GM23338 (cell line): Measurements from ENCODE around the gene APP. TPM values are rescaled to one million over a fixed set of nuclear protein-coding genes. Genes with fewer than 3 reads are reported as not detected.
"Not testable (repeated sequence)": the region's sequence is repeated elsewhere in the genome, so short reads cannot be mapped to it uniquely, and the experiment has no call there.

ENCODE experiments used
- ATAC-seq: fragments of 200-7000 bp; cut with Tn5 transposase; 3 replicates; pipeline ENCODE4 v1.9.1; 2020
- DNase-seq: peaks from one replicate; pipeline ENCODE4 v3.0.0-alpha.2; 2015; ENCODE audit warnings: low spot score
- H2AFZ ChIP-seq: fragments of 200-600 bp; sonication (generic); 2 replicates; pipeline ENCODE4 v1.8.0; 2016; ENCODE audit warnings: antibody characterized with exemption, mild to moderate bottlenecking, moderate library complexity
- H3F3A ChIP-seq: fragments of 200-600 bp; sonication (generic); replicated peaks from 2 replicates; pipeline ENCODE4 v1.8.0; 2017; ENCODE audit warnings: antibody characterized with exemption, mixed run types, low read depth
- H3K27ac ChIP-seq: fragments of 200-600 bp; sonication (generic); 2 replicates; pipeline ENCODE4 v1.6.1; 2016; ENCODE audit warnings: low read depth
- H3K27me3 ChIP-seq: fragments of 200-600 bp; sonication (generic); 2 replicates; pipeline ENCODE4 v1.8.0; 2016; ENCODE audit warnings: mild to moderate bottlenecking, mixed run types, moderate library complexity; ENCODE audit not compliant: insufficient read depth
- H3K36me3 ChIP-seq: fragments of 200-600 bp; sonication (generic); 2 replicates; pipeline ENCODE4 v1.8.0; 2016; ENCODE audit warnings: mild to moderate bottlenecking; ENCODE audit not compliant: insufficient read depth
- H3K4me1 ChIP-seq: fragments of 200-600 bp; sonication (generic); 2 replicates; pipeline ENCODE4 v1.8.0; 2016; ENCODE audit warnings: mild to moderate bottlenecking, moderate library complexity; ENCODE audit not compliant: insufficient read depth
- H3K4me2 ChIP-seq: fragments of 200-600 bp; sonication (generic); 2 replicates; pipeline ENCODE4 v1.7.1; 2017; ENCODE audit warnings: mixed run types
- H3K4me3 ChIP-seq: fragments of 200-600 bp; sonication (generic); 2 replicates; pipeline ENCODE4 v1.6.1; 2016; ENCODE audit warnings: mixed run types
- H3K79me2 ChIP-seq: fragments of 200-600 bp; sonication (generic); replicated peaks from 2 replicates; pipeline ENCODE4 v1.8.0; 2017; ENCODE audit warnings: mild to moderate bottlenecking; ENCODE audit not compliant: insufficient read depth
- H3K9me2 ChIP-seq: fragments of 200-600 bp; sonication (generic); 2 replicates; pipeline ENCODE4 v1.8.0; 2017; ENCODE audit not compliant: insufficient read depth
- H4K20me1 ChIP-seq: fragments of 200-600 bp; sonication (generic); replicated peaks from 2 replicates; pipeline ENCODE4 v1.8.0; 2017; ENCODE audit warnings: mild to moderate bottlenecking; ENCODE audit not compliant: insufficient read depth
- H3K27ac Mint-ChIP-seq: 2 replicates; pipeline ENCODE4 v1.8.0; 2020; ENCODE audit warnings: inconsistent platforms, mild to moderate bottlenecking, moderate library complexity, mixed read lengths
- H3K27me3 Mint-ChIP-seq: 3 replicates; pipeline ENCODE4 v1.8.0; 2022; ENCODE audit warnings: low read depth, mild to moderate bottlenecking, moderate library complexity, mixed read lengths, inconsistent platforms; ENCODE audit not compliant: insufficient read depth, poor library complexity
- H3K36me3 Mint-ChIP-seq: 3 replicates; pipeline ENCODE4 v1.8.0; 2021; ENCODE audit warnings: low read depth, mild to moderate bottlenecking, inconsistent platforms, moderate library complexity, mixed read lengths
- H3K4me1 Mint-ChIP-seq: 3 replicates; pipeline ENCODE4 v1.8.0; 2020; ENCODE audit warnings: mild to moderate bottlenecking, inconsistent platforms, mixed read lengths
- H3K4me3 Mint-ChIP-seq: 3 replicates; pipeline ENCODE4 v1.8.0; 2021; ENCODE audit warnings: moderate library complexity, mild to moderate bottlenecking, inconsistent platforms, mixed read lengths
- H3K9me3 Mint-ChIP-seq: 3 replicates; pipeline ENCODE4 v1.8.0; 2020; ENCODE audit warnings: moderate library complexity, mild to moderate bottlenecking, inconsistent platforms, mixed read lengths
- CREB1 ChIP-seq: fragments of 250-450 bp; sonication (Bioruptor Pico); IDR thresholded peaks from 2 replicates; pipeline ENCODE4 v1.5.0; 2020; ENCODE audit warnings: low read depth, mild to moderate bottlenecking, moderate library complexity
- EZH2phosphoT487 ChIP-seq: fragments of 200-600 bp; sonication (generic); IDR thresholded peaks from one replicate; pipeline ENCODE4 v1.8.1; 2018; ENCODE audit warnings: antibody characterized with exemption; ENCODE audit not compliant: unreplicated experiment
- NANOG ChIP-seq: IDR thresholded peaks from 2 replicates; pipeline ENCODE4 v1.6.1; 2016; ENCODE audit warnings: antibody characterized with exemption, borderline replicate concordance
- POLR2AphosphoS5 ChIP-seq: IDR thresholded peaks from 2 replicates; pipeline ENCODE4 v1.6.1; 2016; ENCODE audit warnings: antibody characterized with exemption, low read depth
- STAT1 ChIP-seq: IDR thresholded peaks from one replicate; pipeline ENCODE4 v1.6.1; 2016; ENCODE audit warnings: antibody characterized with exemption; ENCODE audit not compliant: unreplicated experiment
- polyA plus RNA-seq: library from polyadenylated mRNA; unstranded; fragments of >200 nt; fragmentation: Nextera tagmentation; extraction: Ambion mirVana; gene quantifications from 2 replicates; pipeline ENCODE4 v1.2.1, GENCODE V29; 2016
- total RNA-seq: library from RNA; depleted of rRNA; stranded (reverse); fragments of >200 nt; shearing (Covaris generic); gene quantifications from 2 replicates; pipeline ENCODE4 v1.2.3, GENCODE V29; 2014
- TF ChIP-seq, protein P1 (sequence below): IDR thresholded peaks from 2 replicates; pipeline ENCODE4 v1.6.1; 2016; ENCODE audit warnings: antibody characterized with exemption

The APP gene
- total and polyA plus RNA-seq, 2 experiments from 2014 or later, result 69.4 to 444 TPM

GRCh38 chr21:26081175-26081760, 89.3 kb downstream of the APP start:
- H3K79me2 ChIP-seq, result peaks cover 75% of the 10 kb centered on the region

DNA sequence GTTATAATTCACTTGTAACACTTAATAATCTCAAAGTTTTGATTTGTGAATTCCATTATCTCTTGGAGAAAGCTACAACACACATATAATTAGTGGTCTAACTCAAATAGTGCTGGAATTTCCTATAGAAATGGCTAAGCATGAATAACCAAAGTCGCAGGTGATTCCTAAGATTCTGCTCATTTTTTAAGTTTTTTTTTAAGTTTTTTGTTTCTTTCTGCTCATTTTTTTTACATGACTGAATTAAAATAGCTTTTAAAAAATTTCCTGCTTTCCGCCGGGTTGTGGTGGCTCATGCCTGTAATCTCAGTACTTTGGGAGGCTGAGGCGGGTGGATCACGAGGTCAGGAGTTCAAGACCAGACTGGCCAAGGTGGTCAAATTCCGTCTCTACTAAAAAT, 90.4 kb downstream of the APP start:
- Mint-ChIP-seq H3K9me3 (no peaks in the 10 kb centered on the region), H3K27ac (peak overlapping the region; percentile 94; the same call in 1 of the 2 replicates), H3K27me3 (peaks cover 6% of the 10 kb centered on the region), H3K36me3 (peaks cover 32% of the 10 kb centered on the region), H3K4me3 (no peak overlapping the region), H3K4me1 (peaks cover 70% of the 10 kb centered on the region)
- H3F3A ChIP-seq, result peaks cover 5% of the 10 kb centered on the region; the same call in 1 of the 2 replicates
- no peak overlapping the region for H2AFZ ChIP-seq
- peaks cover 75% of the 10 kb centered on the region for H3K79me2 ChIP-seq
- H3K27ac ChIP-seq, result peak overlapping the region; percentile 99
- DNase-seq (no peak), ATAC-seq (no peak)
- no peaks in the 10 kb centered on the region for H4K20me1 ChIP-seq
- H3K27me3 ChIP-seq, result no peaks in the 10 kb centered on the region
- peaks cover 69% of the 10 kb centered on the region for H3K4me1 ChIP-seq
- H3K4me3 ChIP-seq, result no peak overlapping the region
- H3K9me2 ChIP-seq, result 0 out of 2 replicates have a peak, but pooled peaks cover 4% of the 10 kb centered on the region
- TF ChIP-seq POLR2AphosphoS5, result no peak
- TF ChIP-seq EZH2phosphoT487, result no peak
- H3K4me2 ChIP-seq, result peak overlapping the region; percentile 34; the same call in 1 of the 2 replicates
- H3K36me3 ChIP-seq, result no peaks in the 10 kb centered on the region

More at GRCh38 chr21:26081175-26081760, 89.3 kb downstream of the APP start:
- ATAC-seq, result peak; percentile 59
- H3K4me3 ChIP-seq, result peak overlapping the region; percentile 17
- not testable (repeated sequence) for H3K9me2 ChIP-seq, H3K27me3 ChIP-seq, H2AFZ ChIP-seq, H3K36me3 ChIP-seq, H3F3A ChIP-seq, H3K27me3 Mint-ChIP-seq, H4K20me1 ChIP-seq, H3K9me3 Mint-ChIP-seq
- Mint-ChIP-seq H3K27ac (peak overlapping the region; percentile 94), H3K36me3 (peaks cover 40% of the 10 kb centered on the region), H3K4me1 (peaks cover 70% of the 10 kb centered on the region), H3K4me3 (peak overlapping the region; percentile 37; the same call in 2 of the 3 replicates)
- peak overlapping the region; percentile 50 for H3K4me2 ChIP-seq
- TF ChIP-seq NANOG, result peak; percentile 94
- peak; percentile 72 for DNase-seq
- H3K27ac ChIP-seq, result peak overlapping the region; percentile 99
- H3K4me1 ChIP-seq, result peaks cover 63% of the 10 kb centered on the region

GRCh38 chr21:26079366-26079765, 91.2 kb downstream of the APP start:
- DNase-seq (no peak), ATAC-seq (no peak)
- Histone ChIP-seq H3K9me2 (no peaks in the 10 kb centered on the region), H3K36me3 (no peaks in the 10 kb centered on the region), H3K27ac (peak overlapping the region; percentile 99), H3F3A (peaks cover 5% of the 10 kb centered on the region; the same call in 1 of the 2 replicates), H3K27me3 (no peaks in the 10 kb centered on the region), H3K4me1 (peaks cover 78% of the 10 kb centered on the region), H4K20me1 (no peaks in the 10 kb centered on the region), H2AFZ (no peak overlapping the region), H3K4me3 (no peak overlapping the region), H3K4me2 (0 out of 2 replicates have a peak overlapping the region, but pooled peaks have one; percentile 34), H3K79me2 (peaks cover 75% of the 10 kb centered on the region)
- no peak overlapping the region for H3K4me3 Mint-ChIP-seq
- H3K27me3 Mint-ChIP-seq, result peaks cover 6% of the 10 kb centered on the region
- no peaks in the 10 kb centered on the region for H3K9me3 Mint-ChIP-seq
- peak overlapping the region; percentile 40; the same call in 1 of the 2 replicates for H3K27ac Mint-ChIP-seq
- TF ChIP-seq, protein P1, sequence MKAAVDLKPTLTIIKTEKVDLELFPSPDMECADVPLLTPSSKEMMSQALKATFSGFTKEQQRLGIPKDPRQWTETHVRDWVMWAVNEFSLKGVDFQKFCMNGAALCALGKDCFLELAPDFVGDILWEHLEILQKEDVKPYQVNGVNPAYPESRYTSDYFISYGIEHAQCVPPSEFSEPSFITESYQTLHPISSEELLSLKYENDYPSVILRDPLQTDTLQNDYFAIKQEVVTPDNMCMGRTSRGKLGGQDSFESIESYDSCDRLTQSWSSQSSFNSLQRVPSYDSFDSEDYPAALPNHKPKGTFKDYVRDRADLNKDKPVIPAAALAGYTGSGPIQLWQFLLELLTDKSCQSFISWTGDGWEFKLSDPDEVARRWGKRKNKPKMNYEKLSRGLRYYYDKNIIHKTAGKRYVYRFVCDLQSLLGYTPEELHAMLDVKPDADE, result no peak
- TF ChIP-seq STAT1, result no peak
- no peak for TF ChIP-seq CREB1
- no peak for TF ChIP-seq POLR2AphosphoS5
- no peak for TF ChIP-seq NANOG
- H3K4me1 Mint-ChIP-seq, result peaks cover 68% of the 10 kb centered on the region
- peaks cover 24% of the 10 kb centered on the region; the same call in 2 of the 3 replicates for H3K36me3 Mint-ChIP-seq
